WTC11 (cell line): ENCODE results near the gene CSNK1A1. TPM values are rescaled to one million over a fixed set of nuclear protein-coding genes. Genes with fewer than 3 reads are reported as not detected.
A peak's percentile ranks its signal among the peaks of the same experiment; 100 is the strongest.
"Not testable (repeated sequence)": the region's sequence is repeated elsewhere in the genome, so short reads cannot be mapped to it uniquely, and the experiment has no call there.

Experiments
- ATAC-seq: fragments of 200-7000 bp; cut with Tn5 transposase; 2 replicates; pipeline ENCODE4 v1.10.0; 2021; ENCODE audit warnings: mild to moderate bottlenecking, moderate library complexity
- CTCF ChIA-PET: fragments of 300-600 bp; sonication (Branson Sonifier 250); formaldehyde crosslinking; loops from one replicate; lab custom pipeline; 2021; ENCODE audit warnings: antibody characterized with exemption; lab: Charles Lee
- POLR2A ChIA-PET: fragments of 350-600 bp; sonication (Branson Sonifier 250); formaldehyde crosslinking; loops from one replicate; lab custom pipeline; 2021; ENCODE audit warnings: antibody characterized with exemption; lab: Charles Lee
- DNase-seq: peaks from one replicate; pipeline ENCODE4 v3.0.0; 2021; ENCODE audit warnings: low spot score
- H3K27ac Mint-ChIP-seq: 2 replicates; pipeline ENCODE4 v1.8.0; 2021; ENCODE audit warnings: mixed read lengths
- H3K27me3 Mint-ChIP-seq: 2 replicates; pipeline ENCODE4 v1.8.0; 2021; ENCODE audit warnings: low read depth, mild to moderate bottlenecking, moderate library complexity, mixed read lengths
- H3K36me3 Mint-ChIP-seq: 2 replicates; pipeline ENCODE4 v1.8.0; 2021; ENCODE audit warnings: mixed read lengths
- H3K4me1 Mint-ChIP-seq: 2 replicates; pipeline ENCODE4 v1.8.0; 2022; ENCODE audit warnings: mixed read lengths
- H3K4me3 Mint-ChIP-seq: 2 replicates; pipeline ENCODE4 v1.8.0; 2021; ENCODE audit warnings: mild to moderate bottlenecking, moderate library complexity, mixed read lengths
- H3K9me3 Mint-ChIP-seq: 2 replicates; pipeline ENCODE4 v1.8.0; 2021; ENCODE audit warnings: mixed read lengths
- ATF3 ChIP-seq: sonication (generic); formaldehyde crosslinking; conservative IDR thresholded peaks from 2 replicates; pipeline ENCODE4 v1.8.1; 2022; ENCODE audit warnings: mild to moderate bottlenecking, missing genetic modification reagents
- ESRRA ChIP-seq: sonication (generic); formaldehyde crosslinking; IDR thresholded peaks from 2 replicates; pipeline ENCODE4 v1.8.1; 2022; ENCODE audit warnings: mild to moderate bottlenecking, missing genetic modification reagents, borderline replicate concordance
- ETV6 ChIP-seq: sonication (generic); formaldehyde crosslinking; IDR thresholded peaks from 2 replicates; pipeline ENCODE4 v1.8.1; 2022; ENCODE audit warnings: mild to moderate bottlenecking, missing genetic modification reagents
- FOXK1 ChIP-seq: sonication (generic); formaldehyde crosslinking; IDR thresholded peaks from 2 replicates; pipeline ENCODE4 v1.8.0; 2022; ENCODE audit warnings: mild to moderate bottlenecking, moderate library complexity, missing genetic modification reagents
- GRHL2 ChIP-seq: fragments of 250-450 bp; sonication (Bioruptor Pico); IDR thresholded peaks from 2 replicates; pipeline ENCODE4 v1.8.0; 2022; ENCODE audit warnings: mild to moderate bottlenecking, moderate library complexity; ENCODE audit not compliant: insufficient replicate concordance, severe bottlenecking
- HMGXB4 ChIP-seq: sonication (generic); formaldehyde crosslinking; IDR thresholded peaks from 2 replicates; pipeline ENCODE4 v1.8.1; 2023; ENCODE audit warnings: mild to moderate bottlenecking, moderate library complexity, missing genetic modification reagents
- JAZF1 ChIP-seq: fragments of 250-450 bp; sonication (Bioruptor Pico); IDR thresholded peaks from 2 replicates; pipeline ENCODE4 v1.9.0; 2021; ENCODE audit warnings: moderate library complexity, mild to moderate bottlenecking, inconsistent platforms
- NFYB ChIP-seq: sonication (generic); formaldehyde crosslinking; conservative IDR thresholded peaks from 2 replicates; pipeline ENCODE4 v1.8.0; 2022; ENCODE audit warnings: low read depth, missing genetic modification reagents
- SMAD4 ChIP-seq: sonication (generic); formaldehyde crosslinking; IDR thresholded peaks from 2 replicates; pipeline ENCODE4 v1.8.0; 2022; ENCODE audit warnings: mild to moderate bottlenecking, missing genetic modification reagents
- SOX15 ChIP-seq: fragments of 250-450 bp; sonication (Bioruptor Pico); IDR thresholded peaks from 2 replicates; pipeline ENCODE4 v1.9.0; 2021; ENCODE audit warnings: mild to moderate bottlenecking
- USF1 ChIP-seq: sonication (generic); formaldehyde crosslinking; IDR thresholded peaks from 2 replicates; pipeline ENCODE4 v1.8.0; 2022; ENCODE audit warnings: mild to moderate bottlenecking, missing genetic modification reagents
- USF2 ChIP-seq: sonication (generic); formaldehyde crosslinking; IDR thresholded peaks from 2 replicates; pipeline ENCODE4 v1.8.1; 2023; ENCODE audit warnings: mild to moderate bottlenecking, missing genetic modification reagents, moderate library complexity
- ZNF423 ChIP-seq: fragments of 250-450 bp; sonication (Bioruptor Pico); IDR thresholded peaks from 2 replicates; pipeline ENCODE4 v2.1.2; 2022; ENCODE audit warnings: mild to moderate bottlenecking, moderate library complexity
- total RNA-seq: library from RNA; stranded (reverse); gene quantifications from 3 replicates; pipeline ENCODE4 v1.2.3, GENCODE V29; 2021

Gene CSNK1A1
- total RNA-seq, 1 experiment from 2014 or later = 276 TPM

- POLR2A ChIA-PET = interaction anchor here (0.7 kb wide), 1 partner anchor 34 kb away, joined by 3 read pairs; no protein-coding TSS in a partner anchor
- CTCF ChIA-PET = interaction anchor here (0.6 to 2.7 kb wide), 12 partner anchors 9 to 170 kb away, joined by 3 to 12 read pairs (median 3); partner anchors contain the start of gene CSNK1A1
- Mint-ChIP-seq H3K9me3 (0 out of 2 replicates have a peak, but pooled peaks cover 3% of the 10 kb centered on the region), H3K4me1 (peaks cover 38% of the 10 kb centered on the region), H3K27me3 (no peaks in the 10 kb centered on the region), H3K4me3 (no peak overlapping the region), H3K36me3 (no peaks in the 10 kb centered on the region), H3K27ac (no peak overlapping the region)
- ATAC-seq (no peak), DNase-seq (no peak)
- TF ChIP-seq HMGXB4 (CRISPR knock-in tag) (no peak), SMAD4 (no peak), ATF3 (CRISPR knock-in tag) (no peak), ETV6 (CRISPR knock-in tag) (no peak), GRHL2 (CRISPR knock-in tag) (no peak), ESRRA (no peak)
- TF ChIP-seq, all 79 proteins: peak for 0
Measured at GRCh38 chr5:149448431-149448830, 102.8 kb downstream of the CSNK1A1 start.

GRCh38 chr5:149447373-149448367, 103.6 kb downstream of the CSNK1A1 start:
- Mint-ChIP-seq H3K27ac (no peak overlapping the region), H3K36me3 (no peaks in the 10 kb centered on the region), H3K4me1 (peaks cover 36% of the 10 kb centered on the region), H3K4me3 (no peak overlapping the region), H3K27me3 (no peaks in the 10 kb centered on the region), H3K9me3 (0 out of 2 replicates have a peak, but pooled peaks cover 3% of the 10 kb centered on the region)
- TF ChIP-seq USF2 (peak; percentile 89), NFYB (CRISPR knock-in tag) (peak; percentile 26; the same call in 1 of the 2 replicates), JAZF1 (CRISPR knock-in tag) (no peak), FOXK1 (CRISPR knock-in tag) (no peak), USF1 (CRISPR knock-in tag) (peak; percentile 81)
- ChIA-PET CTCF (interaction anchor here (1.1 to 2.7 kb wide), 7 partner anchors 8 to 171 kb away, joined by 3 to 12 read pairs (median 5); partner anchors contain the start of gene CSNK1A1), POLR2A (no interaction called here)
- ATAC-seq = no peak
- DNase-seq = no peak

- H3K9me3 Mint-ChIP-seq, ATAC-seq, H3K4me3 Mint-ChIP-seq, DNase-seq, H3K36me3 Mint-ChIP-seq, POLR2A ChIA-PET, H3K27me3 Mint-ChIP-seq, H3K27ac Mint-ChIP-seq: not testable (repeated sequence)
- H3K4me1 Mint-ChIP-seq = peaks cover 30% of the 10 kb centered on the region
- CTCF ChIA-PET = interaction anchor here (0.7 to 2.7 kb wide), 6 partner anchors 13 to 439 kb away, joined by 3 to 13 read pairs (median 6); partner anchors contain the start of gene CSNK1A1
Measured at GRCh38 chr5:149446794-149447193, 104.4 kb downstream of the CSNK1A1 start.

- H3K9me3 Mint-ChIP-seq = 0 out of 2 replicates have a peak, but pooled peaks cover 3% of the 10 kb centered on the region
- ChIA-PET POLR2A (interaction anchor here (0.5 to 1.4 kb wide), 2 partner anchors 11 to 105 kb away, joined by 3 to 5 read pairs; partner anchors contain the start of gene CSNK1A1), CTCF (interaction anchor here (0.8 to 2.7 kb wide), 12 partner anchors 12 to 173 kb away, joined by 3 to 13 read pairs (median 4); partner anchors contain the start of gene CSNK1A1)
- H3K27me3 Mint-ChIP-seq = no peaks in the 10 kb centered on the region
- DNase-seq = no peak
- peaks cover 30% of the 10 kb centered on the region for H3K4me1 Mint-ChIP-seq
- peak overlapping the region; percentile 75 for H3K27ac Mint-ChIP-seq
- no peak for ATAC-seq
- TF ChIP-seq ZNF423 (CRISPR knock-in tag) = no peak
- no peak for TF ChIP-seq SOX15 (CRISPR knock-in tag)
- H3K36me3 Mint-ChIP-seq = no peaks in the 10 kb centered on the region
- H3K4me3 Mint-ChIP-seq = no peak overlapping the region
Measured at GRCh38 chr5:149445739-149446369, 105.4 kb downstream of the CSNK1A1 start.
